GM23338 (cell line): Measurements from ENCODE around the gene CACNA2D1.

Source experiments
- CREB1 ChIP-seq: fragments of 250-450 bp; sonication (Bioruptor Pico); IDR thresholded peaks from 2 replicates; pipeline ENCODE4 v1.5.0; 2020; ENCODE audit warnings: low read depth, mild to moderate bottlenecking, moderate library complexity
- EZH2 ChIP-seq: fragments of 200-600 bp; sonication (generic); IDR thresholded peaks from one replicate; pipeline ENCODE4 v1.8.0; 2017; ENCODE audit warnings: antibody characterized with exemption, mild to moderate bottlenecking, low read depth; ENCODE audit not compliant: unreplicated experiment
- EZH2phosphoT487 ChIP-seq: fragments of 200-600 bp; sonication (generic); IDR thresholded peaks from one replicate; pipeline ENCODE4 v1.8.1; 2018; ENCODE audit warnings: antibody characterized with exemption; ENCODE audit not compliant: unreplicated experiment
- JUNB ChIP-seq: IDR thresholded peaks from one replicate; pipeline ENCODE4 v1.6.1; 2016; ENCODE audit warnings: antibody characterized with exemption; ENCODE audit not compliant: unreplicated experiment
- NANOG ChIP-seq: IDR thresholded peaks from 2 replicates; pipeline ENCODE4 v1.6.1; 2016; ENCODE audit warnings: antibody characterized with exemption, borderline replicate concordance
- POLR2AphosphoS5 ChIP-seq: IDR thresholded peaks from 2 replicates; pipeline ENCODE4 v1.6.1; 2016; ENCODE audit warnings: antibody characterized with exemption, low read depth
- REST ChIP-seq: IDR thresholded peaks from one replicate; pipeline ENCODE4 v1.6.1; 2018; ENCODE audit warnings: antibody characterized with exemption; ENCODE audit not compliant: unreplicated experiment
- STAT1 ChIP-seq: IDR thresholded peaks from one replicate; pipeline ENCODE4 v1.6.1; 2016; ENCODE audit warnings: antibody characterized with exemption; ENCODE audit not compliant: unreplicated experiment
- ZNF114 ChIP-seq: fragments of 250-450 bp; sonication (Bioruptor Pico); IDR thresholded peaks from 2 replicates; pipeline ENCODE4 v1.5.0; 2020; ENCODE audit warnings: mild to moderate bottlenecking, moderate library complexity
- ZNF462 ChIP-seq: fragments of 250-450 bp; sonication (Bioruptor Pico); IDR thresholded peaks from 2 replicates; pipeline ENCODE4 v1.5.0; 2020; ENCODE audit warnings: mild to moderate bottlenecking, moderate library complexity
- TF ChIP-seq, protein P1 (sequence below), 2 experiments: fragments of 200-600 bp in 1 of 2; sonication (generic) in 1 of 2; conservative IDR thresholded peaks; 2 replicates each; pipeline versions ENCODE4 v1.5.1 to v1.6.1; 2016 to 2017; ENCODE audit warnings: antibody characterized with exemption in 2 of 2, low read depth in 2 of 2, mild to moderate bottlenecking in 2 of 2, moderate library complexity in 1 of 2
- TF ChIP-seq, protein P2 (sequence below): IDR thresholded peaks from 2 replicates; pipeline ENCODE4 v1.6.1; 2016; ENCODE audit warnings: antibody characterized with exemption

- TF ChIP-seq EZH2 (no peak), REST (no peak), POLR2AphosphoS5 (no peak), EZH2phosphoT487 (no peak), ZNF462 (CRISPR knock-in tag) (no peak), JUNB (no peak), CREB1 (no peak), ZNF114 (CRISPR knock-in tag) (no peak), NANOG (no peak), STAT1 (no peak)
- TF ChIP-seq, protein P1, sequence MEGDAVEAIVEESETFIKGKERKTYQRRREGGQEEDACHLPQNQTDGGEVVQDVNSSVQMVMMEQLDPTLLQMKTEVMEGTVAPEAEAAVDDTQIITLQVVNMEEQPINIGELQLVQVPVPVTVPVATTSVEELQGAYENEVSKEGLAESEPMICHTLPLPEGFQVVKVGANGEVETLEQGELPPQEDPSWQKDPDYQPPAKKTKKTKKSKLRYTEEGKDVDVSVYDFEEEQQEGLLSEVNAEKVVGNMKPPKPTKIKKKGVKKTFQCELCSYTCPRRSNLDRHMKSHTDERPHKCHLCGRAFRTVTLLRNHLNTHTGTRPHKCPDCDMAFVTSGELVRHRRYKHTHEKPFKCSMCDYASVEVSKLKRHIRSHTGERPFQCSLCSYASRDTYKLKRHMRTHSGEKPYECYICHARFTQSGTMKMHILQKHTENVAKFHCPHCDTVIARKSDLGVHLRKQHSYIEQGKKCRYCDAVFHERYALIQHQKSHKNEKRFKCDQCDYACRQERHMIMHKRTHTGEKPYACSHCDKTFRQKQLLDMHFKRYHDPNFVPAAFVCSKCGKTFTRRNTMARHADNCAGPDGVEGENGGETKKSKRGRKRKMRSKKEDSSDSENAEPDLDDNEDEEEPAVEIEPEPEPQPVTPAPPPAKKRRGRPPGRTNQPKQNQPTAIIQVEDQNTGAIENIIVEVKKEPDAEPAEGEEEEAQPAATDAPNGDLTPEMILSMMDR (conservative IDR thresholded peaks at IDR 0.05; ENCODE audit: low read depth in 2 of 2), result no peak
- TF ChIP-seq, protein P2, sequence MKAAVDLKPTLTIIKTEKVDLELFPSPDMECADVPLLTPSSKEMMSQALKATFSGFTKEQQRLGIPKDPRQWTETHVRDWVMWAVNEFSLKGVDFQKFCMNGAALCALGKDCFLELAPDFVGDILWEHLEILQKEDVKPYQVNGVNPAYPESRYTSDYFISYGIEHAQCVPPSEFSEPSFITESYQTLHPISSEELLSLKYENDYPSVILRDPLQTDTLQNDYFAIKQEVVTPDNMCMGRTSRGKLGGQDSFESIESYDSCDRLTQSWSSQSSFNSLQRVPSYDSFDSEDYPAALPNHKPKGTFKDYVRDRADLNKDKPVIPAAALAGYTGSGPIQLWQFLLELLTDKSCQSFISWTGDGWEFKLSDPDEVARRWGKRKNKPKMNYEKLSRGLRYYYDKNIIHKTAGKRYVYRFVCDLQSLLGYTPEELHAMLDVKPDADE, result no peak
Observed at GRCh38 chr7:82054544-82054943, 389.0 kb downstream of the CACNA2D1 start.
